Measurements from ENCODE around the gene PRAMEF5.
"Not testable (repeated sequence)": the region's sequence is repeated elsewhere in the genome, so short reads cannot be mapped to it uniquely, and the experiment has no call there.

- TF ChIP-seq CTCF (conservative IDR thresholded peaks at IDR 0.05 in 1 of 2, IDR thresholded peaks at IDR 0.05 in 1 of 2; ENCODE audit: extremely low read depth in 1 of 2, insufficient read depth in 1 of 2, low read depth in 1 of 2, low read length in 2 of 2); EZH2 (IDR thresholded peaks at IDR 0.05; ENCODE audit: borderline replicate concordance, low read length): not testable (repeated sequence)
Observed at GRCh38 chr1:13232056-13232455, 21.9 kb upstream of the PRAMEF5 start.

Measured in mammary epithelial cell (primary cell).